Activated CD4-positive, alpha-beta T cell treated with anti-CD3 and anti-CD28 coated beads, Interleukin-2, amount 10 ng/mL, durations not matched to agents 7 days and 5 days (primary cell): ENCODE measurements around the gene CMIP. TPM values are rescaled to one million over a fixed set of nuclear protein-coding genes. Genes with fewer than 3 reads are reported as not detected.

Source experiments
- CTCF ChIA-PET: fragments of 350-600 bp; sonication (Branson Sonifier 250); formaldehyde crosslinking; loops from one replicate; lab custom pipeline; 2021; ENCODE audit warnings: antibody characterized with exemption; lab: Charles Lee
- POLR2A ChIA-PET: fragments of 350-600 bp; sonication (Branson Sonifier 250); formaldehyde crosslinking; loops from one replicate; lab custom pipeline; 2021; ENCODE audit warnings: antibody characterized with exemption; lab: Charles Lee
- DNase-seq: peaks from one replicate; pipeline ENCODE4 v3.0.0-alpha.2; 2020
- H3K27ac Mint-ChIP-seq: one replicate; pipeline ENCODE4 v1.8.0; 2021; ENCODE audit warnings: mild to moderate bottlenecking, moderate library complexity, mixed read lengths
- H3K27me3 Mint-ChIP-seq: one replicate; pipeline ENCODE4 v1.8.0; 2021; ENCODE audit warnings: mixed read lengths
- H3K36me3 Mint-ChIP-seq: one replicate; pipeline ENCODE4 v1.8.0; 2021; ENCODE audit warnings: low read depth, mixed read lengths
- H3K4me1 Mint-ChIP-seq: one replicate; pipeline ENCODE4 v1.8.0; 2021; ENCODE audit warnings: mixed read lengths
- H3K4me3 Mint-ChIP-seq: one replicate; pipeline ENCODE4 v1.8.0; 2021; ENCODE audit warnings: mild to moderate bottlenecking, moderate library complexity, mixed read lengths
- H3K9me3 Mint-ChIP-seq: one replicate; pipeline ENCODE4 v1.8.0; 2021; ENCODE audit warnings: mixed read lengths
- total RNA-seq, 2 experiments: library from RNA; stranded (reverse); gene quantifications; one replicate each; pipeline ENCODE4 v1.2.3, GENCODE V29; 2021

Gene CMIP
- total RNA-seq, 2 experiments from 2014 or later, result 44.7 to 46.8 TPM

GRCh38 chr16:81548551-81548875 lies 103.9 kb downstream of the CMIP start:
- Mint-ChIP-seq H3K27me3 (no peaks in the 10 kb centered on the region), H3K4me3 (no peak overlapping the region), H3K4me1 (peaks cover 35% of the 10 kb centered on the region), H3K36me3 (peaks cover 7% of the 10 kb centered on the region), H3K9me3 (peaks cover 2% of the 10 kb centered on the region), H3K27ac (no peak overlapping the region)
- CTCF ChIA-PET, result interaction anchor here (0.6 to 1.0 kb wide), 4 partner anchors 20 to 1424 kb away, joined by 3 to 4 read pairs (median 3); no protein-coding TSS in a partner anchor
- DNase-seq, result no peak
- POLR2A ChIA-PET, result interaction anchor here (0.8 kb wide), 1 partner anchor 49 kb away, joined by 3 read pairs; no protein-coding TSS in a partner anchor

- POLR2A ChIA-PET, result interaction anchor here (0.8 kb wide), 1 partner anchor 49 kb away, joined by 3 read pairs; no protein-coding TSS in a partner anchor
Observed at GRCh38 chr16:81548876-81549546, 104.4 kb downstream of the CMIP start.

GRCh38 chr16:81549547-81550431 lies 105.2 kb downstream of the CMIP start:
- Mint-ChIP-seq H3K27ac (no peak overlapping the region), H3K9me3 (peaks cover 8% of the 10 kb centered on the region), H3K4me3 (no peak overlapping the region), H3K27me3 (no peaks in the 10 kb centered on the region), H3K4me1 (peaks cover 35% of the 10 kb centered on the region), H3K36me3 (peaks cover 8% of the 10 kb centered on the region)
- no peak for DNase-seq
- POLR2A ChIA-PET, result no interaction called here
- CTCF ChIA-PET, result interaction anchor here (0.6 kb wide), 1 partner anchor 139 kb away, joined by 4 read pairs; no protein-coding TSS in a partner anchor

More at GRCh38 chr16:81548876-81549546, 104.4 kb downstream of the CMIP start:
- Mint-ChIP-seq H3K36me3 (peaks cover 8% of the 10 kb centered on the region), H3K4me1 (peaks cover 34% of the 10 kb centered on the region), H3K4me3 (no peak overlapping the region), H3K27ac (no peak overlapping the region), H3K9me3 (peaks cover 2% of the 10 kb centered on the region), H3K27me3 (no peaks in the 10 kb centered on the region)
- no peak for DNase-seq
- CTCF ChIA-PET, result interaction anchor here (0.6 kb wide), 1 partner anchor 56 kb away, joined by 3 read pairs; no protein-coding TSS in a partner anchor

GRCh38 chr16:81550432-81550808 lies 105.8 kb downstream of the CMIP start:
- Mint-ChIP-seq H3K4me3 (no peak overlapping the region), H3K4me1 (peaks cover 35% of the 10 kb centered on the region), H3K27me3 (no peaks in the 10 kb centered on the region), H3K9me3 (peaks cover 8% of the 10 kb centered on the region), H3K36me3 (peaks cover 8% of the 10 kb centered on the region), H3K27ac (no peak overlapping the region)
- POLR2A ChIA-PET, result no interaction called here
- DNase-seq, result no peak
- CTCF ChIA-PET, result no interaction called here

- H3K9me3 Mint-ChIP-seq, result peaks cover 8% of the 10 kb centered on the region
- H3K27me3 Mint-ChIP-seq, result no peaks in the 10 kb centered on the region
- ChIA-PET CTCF (no interaction called here), POLR2A (no interaction called here)
- no peak for DNase-seq
- peaks cover 32% of the 10 kb centered on the region for H3K4me1 Mint-ChIP-seq
- peaks cover 8% of the 10 kb centered on the region for H3K36me3 Mint-ChIP-seq
- H3K27ac Mint-ChIP-seq, result no peak overlapping the region
- no peak overlapping the region for H3K4me3 Mint-ChIP-seq
Observed at GRCh38 chr16:81551151-81551808, 106.7 kb downstream of the CMIP start.

- ChIA-PET POLR2A (no interaction called here), CTCF (no interaction called here)
- Mint-ChIP-seq H3K4me1 (peaks cover 32% of the 10 kb centered on the region), H3K9me3 (peaks cover 8% of the 10 kb centered on the region), H3K4me3 (no peak overlapping the region), H3K27me3 (no peaks in the 10 kb centered on the region), H3K27ac (no peak overlapping the region), H3K36me3 (peaks cover 8% of the 10 kb centered on the region)
- DNase-seq, result no peak
Observed at GRCh38 chr16:81551821-81552304, 107.3 kb downstream of the CMIP start.

- peaks cover 29% of the 10 kb centered on the region for H3K4me1 Mint-ChIP-seq
- peaks cover 8% of the 10 kb centered on the region for H3K9me3 Mint-ChIP-seq
- no peaks in the 10 kb centered on the region for H3K27me3 Mint-ChIP-seq
- DNase-seq, result no peak
- POLR2A ChIA-PET, result no interaction called here
- H3K27ac Mint-ChIP-seq, result no peak overlapping the region
- CTCF ChIA-PET, result no interaction called here
- H3K4me3 Mint-ChIP-seq, result no peak overlapping the region
- H3K36me3 Mint-ChIP-seq, result peaks cover 8% of the 10 kb centered on the region
Observed at GRCh38 chr16:81552743-81553079, 108.1 kb downstream of the CMIP start.

- ChIA-PET POLR2A (no interaction called here), CTCF (no interaction called here)
- no peaks in the 10 kb centered on the region for H3K27me3 Mint-ChIP-seq
- H3K36me3 Mint-ChIP-seq, result peaks cover 8% of the 10 kb centered on the region
- DNase-seq, result no peak
- H3K27ac Mint-ChIP-seq, result no peak overlapping the region
- peaks cover 8% of the 10 kb centered on the region for H3K9me3 Mint-ChIP-seq
- H3K4me3 Mint-ChIP-seq, result no peak overlapping the region
- peaks cover 29% of the 10 kb centered on the region for H3K4me1 Mint-ChIP-seq
Observed at GRCh38 chr16:81553080-81553813, 108.6 kb downstream of the CMIP start.

GRCh38 chr16:81553814-81554675 lies 109.4 kb downstream of the CMIP start:
- Mint-ChIP-seq H3K27me3 (no peaks in the 10 kb centered on the region), H3K36me3 (peaks cover 8% of the 10 kb centered on the region), H3K4me1 (peaks cover 29% of the 10 kb centered on the region), H3K27ac (peak overlapping the region; percentile 46), H3K4me3 (no peak overlapping the region), H3K9me3 (peaks cover 8% of the 10 kb centered on the region)
- ChIA-PET POLR2A (no interaction called here), CTCF (interaction anchor here (0.8 to 1.0 kb wide), 2 partner anchors 8 to 153 kb away, joined by 3 read pairs; no protein-coding TSS in a partner anchor)
- no peak for DNase-seq

GRCh38 chr16:81554979-81555378 lies 110.4 kb downstream of the CMIP start:
- Mint-ChIP-seq H3K36me3 (peaks cover 8% of the 10 kb centered on the region), H3K4me3 (no peak overlapping the region), H3K27ac (no peak overlapping the region), H3K27me3 (no peaks in the 10 kb centered on the region), H3K9me3 (peaks cover 8% of the 10 kb centered on the region), H3K4me1 (peaks cover 27% of the 10 kb centered on the region)
- ChIA-PET CTCF (interaction anchor here (0.8 kb wide), 1 partner anchor 9 kb away, joined by 3 read pairs; no protein-coding TSS in a partner anchor), POLR2A (no interaction called here)
- no peak for DNase-seq

GRCh38 chr16:81555660-81556059 lies 111.1 kb downstream of the CMIP start:
- H3K27ac Mint-ChIP-seq, result no peak overlapping the region
- ChIA-PET CTCF (no interaction called here), POLR2A (no interaction called here)
- H3K9me3 Mint-ChIP-seq, result peaks cover 8% of the 10 kb centered on the region
- DNase-seq, result no peak
- H3K27me3 Mint-ChIP-seq, result no peaks in the 10 kb centered on the region
- peaks cover 27% of the 10 kb centered on the region for H3K4me1 Mint-ChIP-seq
- H3K36me3 Mint-ChIP-seq, result peaks cover 8% of the 10 kb centered on the region
- H3K4me3 Mint-ChIP-seq, result no peak overlapping the region
